CD14-positive monocyte (primary cell): ENCODE measurements around the gene CTBP2. TPM values are rescaled to one million over a fixed set of nuclear protein-coding genes. Genes with fewer than 3 reads are reported as not detected.

ENCODE experiments used
- DNase-seq, 3 donors: peaks; one replicate each; pipeline ENCODE4 v3.0.0-alpha.2; 2011 to 2022
- H2AFZ ChIP-seq: 2 replicates; pipeline ENCODE4 v1.6.0; 2012; ENCODE audit warnings: mild to moderate bottlenecking, low read depth, low read length, inconsistent platforms; ENCODE audit not compliant: insufficient read depth, poor library complexity, severe bottlenecking
- H3K27ac ChIP-seq, 2 donors: 1 replicate in 1 of 2; 2 replicates in 1 of 2; pipeline ENCODE4 v1.5.1; 2012 to 2013; ENCODE audit warnings: low read length in 2 of 2, control low read depth in 1 of 2, inconsistent platforms in 1 of 2, low read depth in 1 of 2, mild to moderate bottlenecking in 1 of 2
- H3K27me3 ChIP-seq, 2 donors: one replicate each; pipeline versions ENCODE4 v1.6.0 to v1.6.1; 2011 to 2013; ENCODE audit warnings: low read length in 2 of 2; ENCODE audit not compliant: control insufficient read depth in 2 of 2, insufficient read depth in 2 of 2
- H3K36me3 ChIP-seq, 2 donors: replicated peaks in 1 of 2; 1 replicate in 1 of 2; 2 replicates in 1 of 2; pipeline versions ENCODE4 v1.5.1 to v1.6.1; 2012 to 2013; ENCODE audit warnings: low read length in 2 of 2, control low read depth in 1 of 2, inconsistent platforms in 1 of 2, mild to moderate bottlenecking in 1 of 2; ENCODE audit not compliant: insufficient read depth in 2 of 2, control insufficient read depth in 1 of 2
- H3K4me1 ChIP-seq, 2 donors: 1 replicate in 1 of 2; 2 replicates in 1 of 2; pipeline versions ENCODE4 v1.5.1 to v1.6.1; 2012 to 2013; ENCODE audit warnings: low read length in 2 of 2, control low read depth in 1 of 2, inconsistent platforms in 1 of 2, mild to moderate bottlenecking in 1 of 2, moderate library complexity in 1 of 2; ENCODE audit not compliant: insufficient read depth in 2 of 2, control insufficient read depth in 1 of 2
- H3K4me2 ChIP-seq: replicated peaks from 2 replicates; pipeline ENCODE3; 2012; ENCODE audit warnings: low read length, moderate library complexity, mild to moderate bottlenecking; ENCODE audit not compliant: poor library complexity, severe bottlenecking; ENCODE audit errors: extremely low read depth
- H3K4me3 ChIP-seq, 3 experiments: fragments of 200-600 bp in 1 of 3; sonication (generic) in 1 of 3; replicated peaks in 1 of 3; 1 replicate in 2 of 3; 2 replicates in 1 of 3; pipeline ENCODE4 v1.5.1; 2011 to 2013; ENCODE audit warnings: low read length in 3 of 3, mild to moderate bottlenecking in 3 of 3, control low read depth in 2 of 3, low read depth in 2 of 3, inconsistent platforms in 1 of 3, moderate library complexity in 1 of 3
- H3K79me2 ChIP-seq: 2 replicates; pipeline ENCODE4 v1.6.0; 2012; ENCODE audit warnings: mild to moderate bottlenecking, control low read depth, inconsistent platforms, low read length, moderate library complexity; ENCODE audit not compliant: insufficient read depth
- H3K9ac ChIP-seq: 2 replicates; pipeline ENCODE4 v1.6.0; 2017; ENCODE audit warnings: low read length, mild to moderate bottlenecking; ENCODE audit not compliant: insufficient read depth, poor library complexity, severe bottlenecking
- H3K9me3 ChIP-seq, 2 donors: replicated peaks in 1 of 2; 1 replicate in 1 of 2; 2 replicates in 1 of 2; pipeline versions ENCODE4 v1.5.1 to v1.6.1; 2012 to 2013; ENCODE audit warnings: low read length in 2 of 2, control low read depth in 1 of 2; ENCODE audit not compliant: control insufficient read depth in 1 of 2, insufficient read depth in 1 of 2
- H4K20me1 ChIP-seq: 2 replicates; pipeline ENCODE4 v1.6.0; 2012; ENCODE audit warnings: mild to moderate bottlenecking, low read length, control low read depth, moderate library complexity; ENCODE audit not compliant: insufficient read depth
- H3K27ac Mint-ChIP-seq, 7 donors: one replicate each; pipeline ENCODE4 v1.8.0; 2020; ENCODE audit warnings: mild to moderate bottlenecking in 7 of 7, mixed read lengths in 7 of 7, moderate library complexity in 6 of 7, inconsistent platforms in 2 of 7
- H3K27me3 Mint-ChIP-seq, 3 donors: one replicate each; pipeline ENCODE4 v1.8.0; 2021 to 2022; ENCODE audit warnings: low read depth in 3 of 3, mild to moderate bottlenecking in 3 of 3, mixed read lengths in 3 of 3, moderate library complexity in 3 of 3, inconsistent platforms in 1 of 3
- H3K36me3 Mint-ChIP-seq, 2 donors: one replicate each; pipeline ENCODE4 v1.8.0; 2020; ENCODE audit warnings: mixed read lengths in 2 of 2, inconsistent platforms in 1 of 2, mild to moderate bottlenecking in 1 of 2
- H3K4me1 Mint-ChIP-seq: one replicate; pipeline ENCODE4 v1.8.0; 2020; ENCODE audit warnings: mild to moderate bottlenecking, mixed read lengths
- H3K4me3 Mint-ChIP-seq, 2 donors: one replicate each; pipeline ENCODE4 v1.8.0; 2020; ENCODE audit warnings: mild to moderate bottlenecking in 2 of 2, mixed read lengths in 2 of 2, moderate library complexity in 1 of 2
- H3K9me3 Mint-ChIP-seq, 7 donors: one replicate each; pipeline ENCODE4 v1.8.0; 2020 to 2022; ENCODE audit warnings: mixed read lengths in 7 of 7, mild to moderate bottlenecking in 6 of 7, moderate library complexity in 6 of 7, inconsistent platforms in 2 of 7
- WGBS: methylation state at CpG from one replicate; pipeline ENCODE4 v1.1.5; 2013; ENCODE audit warnings: missing lambda C conversion rate; ENCODE audit not compliant: insufficient coverage; 5-methylcytosine and 5-hydroxymethylcytosine counted together
- intact Hi-C, 2 donors: fragments of 100-400 bp; cut with micrococcal nuclease; formaldehyde crosslinking; loops; one replicate each; pipeline versions ENCODE4 v1.15.0 to v1.15.1; 2023
- polyA plus RNA-seq, 3 donors: library from polyadenylated mRNA; depleted of rRNA in 1 of 3; unstranded in 2 of 3; stranded (reverse) in 1 of 3; fragments of 300-500 nt in 2 of 3; fragments of >200 nt in 1 of 3; fragmentation: Illumina TruSeq in 2 of 3; gene quantifications; 1 replicate in 2 of 3; 2 replicates in 1 of 3; pipeline ENCODE4 v1.2.3, GENCODE V29; 2012 to 2021
- TF ChIP-seq, protein P1 (sequence below): fragments of 200-600 bp; IDR thresholded peaks from one replicate; pipeline ENCODE4 v1.8.0; 2022; ENCODE audit warnings: antibody characterized with exemption, mild to moderate bottlenecking

The CTBP2 gene
- polyA plus RNA-seq, 3 donors, result 40.9 to 87.1 (median 41.1) TPM

DNA sequence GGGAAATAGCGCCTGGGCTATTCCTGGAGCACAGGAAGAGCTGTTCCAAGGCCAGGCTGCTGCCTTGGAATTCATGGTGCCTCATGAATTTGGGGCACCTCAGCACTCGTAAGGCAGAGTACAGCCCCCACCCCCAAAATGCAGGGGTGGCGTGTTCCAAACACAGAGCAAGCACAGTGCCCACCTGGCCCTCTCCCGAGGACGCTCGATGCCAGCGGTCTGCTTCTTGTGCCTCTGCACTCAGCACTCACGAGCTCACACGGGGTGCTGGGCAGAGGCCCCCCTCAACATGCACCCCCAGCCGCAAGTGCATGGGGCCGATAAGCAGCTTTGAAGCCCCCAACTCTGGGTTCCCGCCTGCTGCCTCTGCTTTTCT, 158.3 kb downstream of the CTBP2 start:
- Histone ChIP-seq H4K20me1 (peaks cover 97% of the 10 kb centered on the region), H3K9ac (no peak overlapping the region), H3K27ac (no peak overlapping the region), H3K79me2 (peaks cover 32% of the 10 kb centered on the region), H3K36me3 (peaks cover 91 to 99% of the 10 kb centered on the region in 2 donors), H3K27me3 (no peaks in the 10 kb centered on the region), H2AFZ (no peak overlapping the region), H3K4me1 (no peaks in the 10 kb centered on the region), H3K9me3 (no peaks in the 10 kb centered on the region), H3K4me3 (no peak overlapping the region), H3K4me2 (no peak overlapping the region)
- no peak overlapping the region for H3K4me3 Mint-ChIP-seq
- H3K4me1 Mint-ChIP-seq, result no peaks in the 10 kb centered on the region
- 88% methylated on average over 10 of the region's 12 CpGs for WGBS
- no peak overlapping the region for H3K27ac Mint-ChIP-seq
- TF ChIP-seq, protein P1, sequence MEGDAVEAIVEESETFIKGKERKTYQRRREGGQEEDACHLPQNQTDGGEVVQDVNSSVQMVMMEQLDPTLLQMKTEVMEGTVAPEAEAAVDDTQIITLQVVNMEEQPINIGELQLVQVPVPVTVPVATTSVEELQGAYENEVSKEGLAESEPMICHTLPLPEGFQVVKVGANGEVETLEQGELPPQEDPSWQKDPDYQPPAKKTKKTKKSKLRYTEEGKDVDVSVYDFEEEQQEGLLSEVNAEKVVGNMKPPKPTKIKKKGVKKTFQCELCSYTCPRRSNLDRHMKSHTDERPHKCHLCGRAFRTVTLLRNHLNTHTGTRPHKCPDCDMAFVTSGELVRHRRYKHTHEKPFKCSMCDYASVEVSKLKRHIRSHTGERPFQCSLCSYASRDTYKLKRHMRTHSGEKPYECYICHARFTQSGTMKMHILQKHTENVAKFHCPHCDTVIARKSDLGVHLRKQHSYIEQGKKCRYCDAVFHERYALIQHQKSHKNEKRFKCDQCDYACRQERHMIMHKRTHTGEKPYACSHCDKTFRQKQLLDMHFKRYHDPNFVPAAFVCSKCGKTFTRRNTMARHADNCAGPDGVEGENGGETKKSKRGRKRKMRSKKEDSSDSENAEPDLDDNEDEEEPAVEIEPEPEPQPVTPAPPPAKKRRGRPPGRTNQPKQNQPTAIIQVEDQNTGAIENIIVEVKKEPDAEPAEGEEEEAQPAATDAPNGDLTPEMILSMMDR, result no peak
- peaks cover 0 to 2% (median 0%) of the 10 kb centered on the region in 3 donors for H3K27me3 Mint-ChIP-seq
- DNase-seq, result no peak
- H3K36me3 Mint-ChIP-seq, result peaks cover 54 to 91% of the 10 kb centered on the region in 2 donors
- H3K9me3 Mint-ChIP-seq, result no peaks in the 10 kb centered on the region
- intact Hi-C loops, result no loop called here

DNA sequence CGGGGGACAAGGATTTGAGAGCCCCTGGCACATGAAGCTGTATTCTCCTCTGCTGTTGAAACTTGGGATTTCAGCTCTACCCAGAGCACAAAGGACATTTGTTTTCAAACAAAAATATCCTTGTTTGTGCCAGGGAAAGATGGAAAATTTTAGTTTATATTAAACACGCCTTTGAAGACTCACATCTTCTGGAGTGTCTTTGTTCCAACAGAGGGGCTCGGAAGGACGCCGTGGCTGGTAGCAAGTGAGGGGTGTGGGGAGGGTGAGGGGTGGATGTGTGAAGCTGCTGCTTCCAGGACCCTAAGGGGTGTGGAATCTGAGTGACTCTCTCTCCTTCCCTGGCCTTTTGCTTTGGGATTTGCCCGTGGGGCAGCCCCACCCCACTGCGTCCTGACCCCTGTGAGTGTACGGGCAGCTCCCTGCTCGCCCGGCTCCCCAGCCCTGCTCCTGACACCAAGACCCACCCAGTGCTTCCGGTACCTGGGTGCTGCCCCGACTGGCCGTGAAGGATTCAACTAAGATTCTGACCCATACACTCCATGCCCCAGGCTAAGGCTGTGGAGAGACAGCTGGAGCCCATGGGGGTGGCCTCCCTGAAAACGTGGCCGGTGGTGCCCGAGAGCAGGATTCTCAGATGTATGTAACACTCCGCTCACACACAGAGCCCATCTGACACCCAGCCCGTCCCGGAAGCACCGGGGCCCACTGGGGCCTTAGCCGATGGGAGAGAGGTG, 158.9 kb downstream of the CTBP2 start:
- no peak overlapping the region for H3K27ac ChIP-seq
- Mint-ChIP-seq H3K9me3 (no peaks in the 10 kb centered on the region), H3K27me3 (peaks cover 0 to 2% (median 0%) of the 10 kb centered on the region in 3 donors), H3K4me3 (no peak overlapping the region), H3K27ac (no peak overlapping the region), H3K4me1 (no peaks in the 10 kb centered on the region), H3K36me3 (peaks cover 59 to 93% of the 10 kb centered on the region in 2 donors)
- TF ChIP-seq, protein P1, result no peak
- peaks cover 97% of the 10 kb centered on the region for H4K20me1 ChIP-seq
- H3K4me1 ChIP-seq, result no peaks in the 10 kb centered on the region
- no peak overlapping the region for H3K4me2 ChIP-seq
- no peaks in the 10 kb centered on the region for H3K27me3 ChIP-seq
- intact Hi-C loops, result no loop called here
- WGBS, result 98% methylated on average over 9 of the region's 21 CpGs
- no peak overlapping the region for H3K4me3 ChIP-seq
- H3K9me3 ChIP-seq, result no peaks in the 10 kb centered on the region
- no peak for DNase-seq
- H3K79me2 ChIP-seq, result peaks cover 26% of the 10 kb centered on the region
- peaks cover 91 to 99% of the 10 kb centered on the region in 2 donors for H3K36me3 ChIP-seq
- no peak overlapping the region for H2AFZ ChIP-seq
- no peak overlapping the region for H3K9ac ChIP-seq
